Gastrocnemius medialis (tissue), 4 donors: ENCODE results near the gene MEGF9.

ENCODE experiments used
- POLR2A ChIP-seq, 2 donors: fragments of 450-650 bp; IDR thresholded peaks; one replicate each; pipeline ENCODE4 v1.6.1; 2017; ENCODE audit warnings: antibody characterized with exemption in 2 of 2, mild to moderate bottlenecking in 2 of 2, moderate library complexity in 2 of 2
- TF ChIP-seq, protein P1 (sequence below), 5 experiments: fragments of 450-650 bp in 3 of 5; fragments of 200-600 bp in 2 of 5; sonication (generic) in 2 of 5; IDR thresholded peaks in 4 of 5; conservative IDR thresholded peaks in 1 of 5; 1 replicate in 4 of 5; 2 replicates in 1 of 5; pipeline ENCODE4 v1.5.1; 2016 to 2019; ENCODE audit warnings: antibody characterized with exemption in 5 of 5, mild to moderate bottlenecking in 3 of 5, moderate library complexity in 3 of 5

DNA sequence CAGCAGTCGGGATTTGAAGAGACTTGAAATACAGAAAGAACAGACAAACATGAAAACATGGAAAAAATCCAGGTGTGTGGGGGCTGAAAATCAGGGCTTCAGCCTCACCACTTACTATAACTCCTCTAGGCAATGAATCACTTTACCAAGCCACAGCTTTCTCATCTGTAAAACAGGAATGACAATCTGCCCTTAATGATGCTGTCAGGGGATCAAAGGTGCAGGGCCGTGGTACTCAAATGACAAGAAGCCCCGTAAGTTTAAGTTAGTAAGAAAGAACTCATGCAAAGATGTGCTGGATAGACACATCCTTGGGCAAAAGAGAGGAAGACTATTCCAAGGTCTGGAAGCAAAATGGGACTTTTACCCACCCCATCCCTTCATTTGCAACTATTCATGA lies 44.3 kb upstream of the MEGF9 start:
- TF ChIP-seq, protein P1, sequence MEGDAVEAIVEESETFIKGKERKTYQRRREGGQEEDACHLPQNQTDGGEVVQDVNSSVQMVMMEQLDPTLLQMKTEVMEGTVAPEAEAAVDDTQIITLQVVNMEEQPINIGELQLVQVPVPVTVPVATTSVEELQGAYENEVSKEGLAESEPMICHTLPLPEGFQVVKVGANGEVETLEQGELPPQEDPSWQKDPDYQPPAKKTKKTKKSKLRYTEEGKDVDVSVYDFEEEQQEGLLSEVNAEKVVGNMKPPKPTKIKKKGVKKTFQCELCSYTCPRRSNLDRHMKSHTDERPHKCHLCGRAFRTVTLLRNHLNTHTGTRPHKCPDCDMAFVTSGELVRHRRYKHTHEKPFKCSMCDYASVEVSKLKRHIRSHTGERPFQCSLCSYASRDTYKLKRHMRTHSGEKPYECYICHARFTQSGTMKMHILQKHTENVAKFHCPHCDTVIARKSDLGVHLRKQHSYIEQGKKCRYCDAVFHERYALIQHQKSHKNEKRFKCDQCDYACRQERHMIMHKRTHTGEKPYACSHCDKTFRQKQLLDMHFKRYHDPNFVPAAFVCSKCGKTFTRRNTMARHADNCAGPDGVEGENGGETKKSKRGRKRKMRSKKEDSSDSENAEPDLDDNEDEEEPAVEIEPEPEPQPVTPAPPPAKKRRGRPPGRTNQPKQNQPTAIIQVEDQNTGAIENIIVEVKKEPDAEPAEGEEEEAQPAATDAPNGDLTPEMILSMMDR (IDR thresholded peaks at IDR 0.05 in 4 of 5, conservative IDR thresholded peaks at IDR 0.05 in 1 of 5): no peak
- no peak for TF ChIP-seq POLR2A (IDR thresholded peaks at IDR 0.05)
